Lower lobe of right lung (tissue), 2 donors: ENCODE measurements around the gene ETFB. TPM values are rescaled to one million over a fixed set of nuclear protein-coding genes. Genes with fewer than 3 reads are reported as not detected.

Experiments
- ATAC-seq, 2 donors: fragments of 200-7000 bp; cut with Tn5 transposase; one replicate each; pipeline ENCODE4 v1.9.1; 2020 to 2022; ENCODE audit warnings: mild to moderate bottlenecking in 2 of 2, moderate library complexity in 2 of 2
- DNase-seq: peaks from one replicate; pipeline ENCODE4 v3.0.0-alpha.2; 2020
- H3K27ac ChIP-seq: fragments of 200-600 bp; one replicate; pipeline ENCODE4 v1.8.0; 2022
- H3K27me3 ChIP-seq: fragments of 200-600 bp; one replicate; pipeline ENCODE4 v1.8.0; 2022; ENCODE audit warnings: low read depth
- H3K36me3 ChIP-seq: fragments of 200-600 bp; one replicate; pipeline ENCODE4 v1.8.0; 2022; ENCODE audit warnings: mild to moderate bottlenecking
- H3K4me1 ChIP-seq: fragments of 200-600 bp; one replicate; pipeline ENCODE4 v1.8.0; 2022
- H3K4me3 ChIP-seq: fragments of 200-600 bp; one replicate; pipeline ENCODE4 v1.8.0; 2022; ENCODE audit warnings: mild to moderate bottlenecking
- H3K9me3 ChIP-seq: fragments of 200-600 bp; one replicate; pipeline ENCODE4 v1.8.0; 2022
- intact Hi-C: fragments of 100-400 bp; cut with DNase I; formaldehyde crosslinking; loops from one replicate; pipeline ENCODE4 v1.11.0; 2022
- total RNA-seq: library from RNA; stranded (reverse); fragmentation: NEBNext Ultra II Directional; extraction: Animal tissue kit (Norgen Biotek cat#: 25700); gene quantifications from one replicate; pipeline ENCODE4 v1.2.1, GENCODE V29; 2021
- TF ChIP-seq, protein P1 (sequence below): fragments of 200-600 bp; IDR thresholded peaks from one replicate; pipeline ENCODE4 v1.8.0; 2022; ENCODE audit warnings: antibody characterized with exemption, mild to moderate bottlenecking
- donor health status: DM: no; HTN: yes; CAD: no; lungs with severe emphysema.

ETFB gene
- total RNA-seq, 1 donor from 2014 or later = 59.8 TPM

DNA sequence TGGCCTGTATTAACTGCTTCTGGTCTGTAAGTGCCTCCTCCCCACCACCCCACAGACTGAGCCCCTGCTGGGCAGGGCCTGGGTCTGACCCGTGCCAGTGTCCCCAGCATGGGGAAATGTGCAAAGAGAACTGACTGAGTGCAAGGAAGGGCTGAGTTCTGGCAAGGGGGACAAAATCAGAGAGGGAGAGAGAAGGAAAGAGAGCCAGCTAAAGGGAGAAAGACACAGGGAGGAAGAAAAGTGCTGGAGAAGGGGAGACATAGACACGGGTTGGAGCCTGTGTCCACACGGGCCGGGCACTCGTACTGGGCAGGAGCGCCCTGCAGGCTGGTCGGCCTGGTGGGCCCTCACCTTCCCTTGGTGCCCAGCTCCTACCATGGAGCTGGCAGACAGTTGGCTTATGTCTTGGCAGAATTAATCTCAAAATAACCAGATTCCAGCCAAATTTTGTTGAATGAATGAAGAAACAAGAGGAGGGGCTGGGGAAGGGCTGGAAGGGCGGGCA is 5.0 kb upstream of the ETFB start:
- peaks cover 6% of the 10 kb centered on the region for H3K4me1 ChIP-seq
- no peaks in the 10 kb centered on the region for H3K36me3 ChIP-seq
- TF ChIP-seq, protein P1, sequence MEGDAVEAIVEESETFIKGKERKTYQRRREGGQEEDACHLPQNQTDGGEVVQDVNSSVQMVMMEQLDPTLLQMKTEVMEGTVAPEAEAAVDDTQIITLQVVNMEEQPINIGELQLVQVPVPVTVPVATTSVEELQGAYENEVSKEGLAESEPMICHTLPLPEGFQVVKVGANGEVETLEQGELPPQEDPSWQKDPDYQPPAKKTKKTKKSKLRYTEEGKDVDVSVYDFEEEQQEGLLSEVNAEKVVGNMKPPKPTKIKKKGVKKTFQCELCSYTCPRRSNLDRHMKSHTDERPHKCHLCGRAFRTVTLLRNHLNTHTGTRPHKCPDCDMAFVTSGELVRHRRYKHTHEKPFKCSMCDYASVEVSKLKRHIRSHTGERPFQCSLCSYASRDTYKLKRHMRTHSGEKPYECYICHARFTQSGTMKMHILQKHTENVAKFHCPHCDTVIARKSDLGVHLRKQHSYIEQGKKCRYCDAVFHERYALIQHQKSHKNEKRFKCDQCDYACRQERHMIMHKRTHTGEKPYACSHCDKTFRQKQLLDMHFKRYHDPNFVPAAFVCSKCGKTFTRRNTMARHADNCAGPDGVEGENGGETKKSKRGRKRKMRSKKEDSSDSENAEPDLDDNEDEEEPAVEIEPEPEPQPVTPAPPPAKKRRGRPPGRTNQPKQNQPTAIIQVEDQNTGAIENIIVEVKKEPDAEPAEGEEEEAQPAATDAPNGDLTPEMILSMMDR = no peak
- H3K4me3 ChIP-seq = peak overlapping the region; percentile 30
- no peak for DNase-seq
- no peaks in the 10 kb centered on the region for H3K27me3 ChIP-seq
- no peak overlapping the region for H3K27ac ChIP-seq
- no peak for ATAC-seq
- intact Hi-C loops = no loop called here
- H3K9me3 ChIP-seq = no peaks in the 10 kb centered on the region

- TF ChIP-seq, protein P1 = no peak
- Histone ChIP-seq H3K27me3 (no peaks in the 10 kb centered on the region), H3K36me3 (no peaks in the 10 kb centered on the region), H3K9me3 (no peaks in the 10 kb centered on the region), H3K4me1 (peaks cover 13% of the 10 kb centered on the region), H3K4me3 (no peak overlapping the region), H3K27ac (no peak overlapping the region)
- ATAC-seq (no peak), DNase-seq (no peak)
- intact Hi-C loops = no loop called here
Measured at GRCh38 chr19:51370230-51370629, 4.0 kb upstream of the ETFB start.

- DNase-seq (no peak), ATAC-seq (no peak)
- TF ChIP-seq, protein P1 = no peak
- no peaks in the 10 kb centered on the region for H3K9me3 ChIP-seq
- H3K27ac ChIP-seq = peak within 1 kb of the TSS; percentile 95
- peaks cover 29% of the 10 kb centered on the region for H3K4me1 ChIP-seq
- peak within 1 kb of the TSS; percentile 86 for H3K4me3 ChIP-seq
- no peaks in the 10 kb centered on the region for H3K36me3 ChIP-seq
- intact Hi-C loops = no loop called here
- no peaks in the 10 kb centered on the region for H3K27me3 ChIP-seq
Measured at GRCh38 chr19:51368366-51369282, 2.4 kb upstream of the ETFB start, which contains the start of gene CLDND2. CLDND2 (minus strand) TSS chr19:51369003; CDS start chr19:51368577, 426 bp downstream.

DNA sequence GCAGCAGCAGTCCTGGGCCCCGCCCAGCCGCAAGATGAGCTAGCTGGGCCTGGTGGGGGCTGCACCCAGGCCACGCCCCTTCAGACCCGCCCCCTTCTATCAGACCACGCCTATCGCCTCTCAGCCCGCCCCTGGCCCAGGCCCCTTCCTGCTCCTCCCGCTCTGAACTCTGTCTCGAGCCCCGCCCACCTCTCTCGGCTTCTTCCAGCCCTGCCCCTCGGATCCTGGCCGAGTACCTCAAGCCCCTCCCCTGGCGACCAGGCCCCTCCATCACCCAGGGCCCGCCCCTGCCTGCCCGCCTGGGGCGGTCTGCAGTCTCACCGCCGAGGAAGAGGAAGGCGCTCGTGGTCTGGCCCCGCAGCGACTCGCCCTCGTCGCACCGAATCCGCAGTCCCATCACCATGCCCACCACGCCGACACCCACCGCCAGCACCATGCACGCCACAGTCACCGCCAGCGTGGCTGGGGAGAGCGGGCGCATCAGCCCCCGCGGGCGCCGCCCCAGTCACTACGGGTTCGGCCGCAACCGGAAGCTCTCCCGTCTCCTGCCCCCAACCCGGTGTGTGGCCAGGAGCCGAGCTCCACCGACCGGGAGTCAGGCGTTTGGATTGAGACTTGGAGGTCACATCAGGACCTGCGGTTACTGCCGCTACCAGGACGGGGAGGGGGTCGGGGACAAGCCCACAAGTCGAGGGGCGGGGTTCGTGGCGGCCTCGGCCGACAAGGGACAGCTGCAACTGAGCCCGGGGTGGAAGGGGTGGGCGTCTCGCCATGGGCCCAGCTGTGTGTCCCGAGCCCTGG is 1.6 kb upstream of the ETFB start:
- Histone ChIP-seq H3K27ac (peak overlapping the region; percentile 95), H3K36me3 (no peaks in the 10 kb centered on the region), H3K9me3 (no peaks in the 10 kb centered on the region), H3K4me3 (peak overlapping the region; percentile 86), H3K4me1 (peaks cover 35% of the 10 kb centered on the region), H3K27me3 (no peaks in the 10 kb centered on the region)
- peak; percentile 92 to 96 for ATAC-seq
- TF ChIP-seq, protein P1 = no peak
- peak; percentile 99 for DNase-seq
- intact Hi-C loops = no loop called here

- H3K27ac ChIP-seq = peak overlapping the region; percentile 95
- H3K27me3 ChIP-seq = no peaks in the 10 kb centered on the region
- no peaks in the 10 kb centered on the region for H3K36me3 ChIP-seq
- H3K4me3 ChIP-seq = peak overlapping the region; percentile 86
- H3K4me1 ChIP-seq = peaks cover 41% of the 10 kb centered on the region
- no peaks in the 10 kb centered on the region for H3K9me3 ChIP-seq
- DNase-seq (peak; percentile 70), ATAC-seq (no peak)
- intact Hi-C loops = no loop called here
- TF ChIP-seq, protein P1 = no peak
Measured at GRCh38 chr19:51367255-51367564, 1.0 kb upstream of the ETFB start.
